HEK293 (cell line): ENCODE results near the gene C1QTNF1.
A peak's percentile ranks its signal among the peaks of the same experiment; 100 is the strongest.

Experiments
- CTCF ChIA-PET: fragments of 350-600 bp; formaldehyde crosslinking; extraction: SDS; loops from one replicate; lab custom pipeline; 2021; ENCODE audit warnings: antibody characterized with exemption; lab: Yijun Ruan, JAX
- POLR2A ChIA-PET: fragments of 300-600 bp; formaldehyde crosslinking; extraction: SDS; loops from one replicate; lab custom pipeline; 2020; ENCODE audit warnings: antibody characterized with exemption, inconsistent platforms; lab: Yijun Ruan, JAX
- H3K27ac ChIP-seq: fragments of 200-500 bp; sonication (Bioruptor generic); 2 replicates; pipeline ENCODE4 v1.5.1; 2014; ENCODE audit warnings: low read depth, low read length, control low read depth, inconsistent platforms; ENCODE audit errors: extremely low read depth
- H3K36me3 ChIP-seq, 2 experiments: fragments of 200-500 bp in 1 of 2; sonication (Bioruptor generic) in 1 of 2; 1 replicate in 1 of 2; 2 replicates in 1 of 2; pipeline ENCODE4 v1.5.1; 2014 to 2017; ENCODE audit warnings: inconsistent platforms in 2 of 2, low read length in 2 of 2; ENCODE audit not compliant: control insufficient read depth in 2 of 2, insufficient read depth in 1 of 2
- H3K4me1 ChIP-seq: fragments of 200-500 bp; sonication (Bioruptor generic); 2 replicates; pipeline ENCODE4 v1.5.1; 2014; ENCODE audit warnings: mild to moderate bottlenecking, low read length, inconsistent platforms; ENCODE audit not compliant: control insufficient read depth, insufficient read depth
- H3K4me3 ChIP-seq: 2 replicates; pipeline ENCODE4 v1.5.1; 2011; ENCODE audit warnings: low read depth, mild to moderate bottlenecking, control low read depth, low read length, moderate library complexity
- H3K9me3 ChIP-seq: fragments of 200-500 bp; sonication (Bioruptor generic); 2 replicates; pipeline ENCODE4 v1.5.1; 2014; ENCODE audit warnings: low read depth, low read length, inconsistent platforms; ENCODE audit not compliant: control insufficient read depth, insufficient read depth
- EGR2 ChIP-seq: fragments of 450-650 bp; formaldehyde crosslinking; IDR thresholded peaks from 2 replicates; pipeline ENCODE4 v1.5.1; 2016; ENCODE audit warnings: low read depth, missing biosample characterization, missing genetic modification characterization
- KLF1 ChIP-seq: fragments of 450-650 bp; formaldehyde crosslinking; IDR thresholded peaks from 2 replicates; pipeline ENCODE4 v1.5.1; 2016; ENCODE audit warnings: missing biosample characterization, missing genetic modification characterization
- KLF9 ChIP-seq: fragments of 450-650 bp; formaldehyde crosslinking; IDR thresholded peaks from 2 replicates; pipeline ENCODE4 v1.5.1; 2016; ENCODE audit warnings: missing biosample characterization, missing genetic modification characterization, low read depth
- SP2 ChIP-seq: fragments of 450-650 bp; formaldehyde crosslinking; IDR thresholded peaks from 2 replicates; pipeline ENCODE4 v1.5.1; 2016; ENCODE audit warnings: missing biosample characterization, missing genetic modification characterization
- SP3 ChIP-seq: fragments of 450-650 bp; formaldehyde crosslinking; IDR thresholded peaks from 2 replicates; pipeline ENCODE4 v1.5.1; 2016; ENCODE audit warnings: missing biosample characterization, missing genetic modification characterization
- ZBTB21 ChIP-seq: fragments of 450-650 bp; formaldehyde crosslinking; IDR thresholded peaks from 2 replicates; pipeline ENCODE4 v1.5.1; 2017; ENCODE audit warnings: missing biosample characterization, missing genetic modification characterization
- ZBTB8A ChIP-seq: fragments of 450-650 bp; formaldehyde crosslinking; IDR thresholded peaks from 2 replicates; pipeline ENCODE4 v1.5.1; 2016; ENCODE audit warnings: missing biosample characterization, missing genetic modification characterization
- ZIC2 ChIP-seq: fragments of 450-650 bp; formaldehyde crosslinking; IDR thresholded peaks from 2 replicates; pipeline ENCODE4 v1.5.1; 2016; ENCODE audit warnings: missing biosample characterization, missing genetic modification characterization
- ZNF18 ChIP-seq: fragments of 450-650 bp; formaldehyde crosslinking; IDR thresholded peaks from 2 replicates; pipeline ENCODE4 v1.5.1; 2016; ENCODE audit warnings: missing biosample characterization, missing genetic modification characterization
- ZNF211 ChIP-seq: fragments of 450-650 bp; formaldehyde crosslinking; IDR thresholded peaks from 2 replicates; pipeline ENCODE4 v1.5.1; 2016; ENCODE audit warnings: low read depth, missing biosample characterization, missing genetic modification characterization
- ZNF23 ChIP-seq: fragments of 450-650 bp; formaldehyde crosslinking; IDR thresholded peaks from 2 replicates; pipeline ENCODE4 v1.5.1; 2016; ENCODE audit warnings: missing biosample characterization, missing genetic modification characterization, borderline replicate concordance
- ZNF248 ChIP-seq: fragments of 450-650 bp; formaldehyde crosslinking; IDR thresholded peaks from 2 replicates; pipeline ENCODE4 v1.5.1; 2017; ENCODE audit warnings: missing biosample characterization, missing genetic modification characterization
- ZNF266 ChIP-seq: fragments of 450-650 bp; formaldehyde crosslinking; IDR thresholded peaks from 2 replicates; pipeline ENCODE4 v1.5.1; 2016; ENCODE audit warnings: missing biosample characterization, missing genetic modification characterization, low read depth
- ZNF324 ChIP-seq: fragments of 450-650 bp; formaldehyde crosslinking; IDR thresholded peaks from 2 replicates; pipeline ENCODE4 v1.5.1; 2016; ENCODE audit warnings: missing biosample characterization, missing genetic modification characterization
- ZNF423 ChIP-seq: fragments of 450-650 bp; formaldehyde crosslinking; IDR thresholded peaks from 2 replicates; pipeline ENCODE4 v1.5.1; 2016; ENCODE audit warnings: missing biosample characterization, missing genetic modification characterization
- ZNF473 ChIP-seq: fragments of 450-650 bp; formaldehyde crosslinking; IDR thresholded peaks from 2 replicates; pipeline ENCODE4 v1.5.1; 2017; ENCODE audit warnings: missing biosample characterization, missing genetic modification characterization
- ZNF521 ChIP-seq: fragments of 450-650 bp; formaldehyde crosslinking; IDR thresholded peaks from 2 replicates; pipeline ENCODE4 v1.5.1; 2017; ENCODE audit warnings: missing biosample characterization, mild to moderate bottlenecking, missing genetic modification characterization
- ZNF548 ChIP-seq: fragments of 450-650 bp; formaldehyde crosslinking; IDR thresholded peaks from 2 replicates; pipeline ENCODE4 v1.5.1; 2016; ENCODE audit warnings: missing biosample characterization, missing genetic modification characterization
- ZNF549 ChIP-seq: fragments of 450-650 bp; IDR thresholded peaks from 2 replicates; pipeline ENCODE4 v1.5.1; 2018; ENCODE audit warnings: missing biosample characterization, missing genetic modification characterization, mild to moderate bottlenecking, inconsistent platforms, moderate library complexity
- ZNF560 ChIP-seq: fragments of 450-650 bp; formaldehyde crosslinking; IDR thresholded peaks from 2 replicates; pipeline ENCODE4 v1.5.1; 2017; ENCODE audit warnings: missing biosample characterization, missing genetic modification characterization, borderline replicate concordance
- ZNF768 ChIP-seq: fragments of 450-650 bp; formaldehyde crosslinking; IDR thresholded peaks from 2 replicates; pipeline ENCODE4 v1.5.1; 2018; ENCODE audit warnings: missing biosample characterization, mild to moderate bottlenecking, missing genetic modification characterization
- TF ChIP-seq, protein P1 (sequence below): fragments of 450-650 bp; formaldehyde crosslinking; IDR thresholded peaks from 2 replicates; pipeline ENCODE4 v1.5.1; 2016; ENCODE audit warnings: missing biosample characterization, missing genetic modification characterization

C1QTNF1 gene

DNA sequence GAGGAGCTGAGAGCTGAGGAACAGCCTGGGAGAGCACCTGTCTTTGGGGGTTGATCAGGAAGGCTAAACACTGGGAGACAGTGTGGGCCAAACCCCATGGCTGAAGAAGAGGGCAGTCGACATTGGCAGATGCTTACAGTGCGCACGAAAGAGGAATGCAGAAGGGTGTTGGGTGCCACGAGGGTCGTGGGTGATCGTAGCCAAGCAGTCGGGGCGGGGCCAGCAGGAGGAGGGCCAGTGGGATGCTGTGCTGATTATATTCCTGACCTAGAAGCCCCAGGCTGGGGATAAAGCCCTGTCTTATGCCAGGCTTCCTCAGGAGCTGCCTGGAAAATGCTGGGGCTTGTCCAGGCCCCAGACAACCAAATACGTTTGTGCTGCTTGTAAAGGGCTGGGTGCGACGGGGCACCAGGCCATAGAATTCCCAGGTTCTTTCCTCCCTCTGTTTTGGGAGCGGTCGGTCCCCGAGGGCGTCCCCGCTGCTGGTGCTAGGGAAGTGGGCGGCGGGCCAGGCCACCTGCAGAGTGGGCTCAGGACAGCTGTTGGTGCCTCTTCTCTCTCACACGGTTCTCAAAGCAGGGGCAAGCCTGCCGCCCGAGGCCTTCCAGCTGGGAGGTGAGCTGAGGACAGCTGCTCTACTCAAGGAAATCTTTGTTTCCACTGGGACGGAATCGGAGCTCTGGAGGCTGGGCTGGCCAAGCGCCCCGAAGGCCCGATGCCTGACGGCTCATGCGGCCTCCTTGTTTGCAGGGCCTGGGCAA is 10.0 kb downstream of the C1QTNF1 start:
- Histone ChIP-seq H3K4me1 (peaks cover 8% of the 10 kb centered on the region; the same call in 1 of the 2 replicates), H3K36me3 (no peaks in the 10 kb centered on the region), H3K27ac (peak overlapping the region; percentile 28), H3K4me3 (no peak overlapping the region), H3K9me3 (no peaks in the 10 kb centered on the region)
- ChIA-PET POLR2A (interaction anchor here (1.7 kb wide), 1 partner anchor 54 kb away, joined by 4 read pairs; the partner anchor contains the start of gene LGALS3BP), CTCF (interaction anchor here (0.8 to 5.2 kb wide), 7 partner anchors 8 to 1002 kb away, joined by 3 to 48 read pairs (median 4); no protein-coding TSS in a partner anchor)
- TF ChIP-seq ZNF548 (tag by site-specific recombination) = no peak
- no peak for TF ChIP-seq KLF9 (tag by site-specific recombination)
- TF ChIP-seq ZIC2 (tag by site-specific recombination) = peak; percentile 81
- TF ChIP-seq EGR2 (tag by site-specific recombination) = peak; percentile 28; the same call in 1 of the 2 replicates
- peak; percentile 46; the same call in 1 of the 2 replicates for TF ChIP-seq ZBTB8A (tag by site-specific recombination)
- no peak for TF ChIP-seq ZNF521 (tag by site-specific recombination)
- TF ChIP-seq ZNF423 = peak; percentile 81

- POLR2A ChIA-PET = no interaction called here
- H3K27ac ChIP-seq = no peak overlapping the region
These were observed 11.0 kb downstream of the C1QTNF1 start for GRCh38 chr17:79034931-79035485.

GRCh38 chr17:79035686-79036085 is 11.7 kb downstream of the C1QTNF1 start:
- ChIA-PET CTCF (interaction anchor here (0.7 to 7.5 kb wide), 8 partner anchors 9 to 51 kb away, joined by 3 to 119 read pairs (median 4); no protein-coding TSS in a partner anchor), POLR2A (interaction anchor here (0.5 to 1.4 kb wide), 2 partner anchors 9 to 170 kb away, joined by 3 to 4 read pairs; no protein-coding TSS in a partner anchor)
- Histone ChIP-seq H3K27ac (no peak overlapping the region), H3K36me3 (no peaks in the 10 kb centered on the region), H3K4me3 (no peak overlapping the region), H3K9me3 (no peaks in the 10 kb centered on the region), H3K4me1 (peaks cover 8% of the 10 kb centered on the region; the same call in 1 of the 2 replicates)
- TF ChIP-seq ZNF473 (tag by site-specific recombination) (no peak), ZNF211 (no peak), ZNF23 (tag by site-specific recombination) (no peak), ZNF324 (tag by site-specific recombination) (no peak), ZNF549 (tag by site-specific recombination) (no peak), SP3 (no peak), KLF1 (tag by site-specific recombination) (no peak), ZNF560 (tag by site-specific recombination) (no peak), ZNF18 (tag by site-specific recombination) (no peak), ZBTB21 (tag by site-specific recombination) (no peak), ZNF266 (tag by site-specific recombination) (no peak)
- TF ChIP-seq, protein P1, sequence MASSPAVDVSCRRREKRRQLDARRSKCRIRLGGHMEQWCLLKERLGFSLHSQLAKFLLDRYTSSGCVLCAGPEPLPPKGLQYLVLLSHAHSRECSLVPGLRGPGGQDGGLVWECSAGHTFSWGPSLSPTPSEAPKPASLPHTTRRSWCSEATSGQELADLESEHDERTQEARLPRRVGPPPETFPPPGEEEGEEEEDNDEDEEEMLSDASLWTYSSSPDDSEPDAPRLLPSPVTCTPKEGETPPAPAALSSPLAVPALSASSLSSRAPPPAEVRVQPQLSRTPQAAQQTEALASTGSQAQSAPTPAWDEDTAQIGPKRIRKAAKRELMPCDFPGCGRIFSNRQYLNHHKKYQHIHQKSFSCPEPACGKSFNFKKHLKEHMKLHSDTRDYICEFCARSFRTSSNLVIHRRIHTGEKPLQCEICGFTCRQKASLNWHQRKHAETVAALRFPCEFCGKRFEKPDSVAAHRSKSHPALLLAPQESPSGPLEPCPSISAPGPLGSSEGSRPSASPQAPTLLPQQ (tag by site-specific recombination) = no peak

More at GRCh38 chr17:79034931-79035485, 11.0 kb downstream of the C1QTNF1 start:
- H3K4me3 ChIP-seq = no peak overlapping the region
- CTCF ChIA-PET = interaction anchor here (0.7 to 5.2 kb wide), 5 partner anchors 10 to 48 kb away, joined by 3 to 48 read pairs (median 5); no protein-coding TSS in a partner anchor
- peaks cover 8% of the 10 kb centered on the region; the same call in 1 of the 2 replicates for H3K4me1 ChIP-seq
- TF ChIP-seq ZNF768 (tag by site-specific recombination) (no peak), ZNF248 (tag by site-specific recombination) (no peak), SP2 (tag by site-specific recombination) (0 out of 2 replicates have a peak, but pooled peaks have one; percentile 12)
- TF ChIP-seq, all 188 proteins: peak for 1
- Histone ChIP-seq H3K36me3 (no peaks in the 10 kb centered on the region), H3K9me3 (no peaks in the 10 kb centered on the region)
